Medulla oblongata (tissue), 1 donor: Measurements from ENCODE around the gene FUT2.

Experiments
- DNase-seq: peaks from one replicate; pipeline ENCODE4 v3.0.0-alpha.2; 2015; ENCODE audit errors: extremely low spot score

Gene FUT2

GRCh38 chr19:48726556-48726955, 30.8 kb downstream of the FUT2 start:
- DNase-seq: no peak

GRCh38 chr19:48728911-48729664, 33.3 kb downstream of the FUT2 start:
- DNase-seq: no peak

- no peak for DNase-seq
These were observed 35.7 kb downstream of the FUT2 start for GRCh38 chr19:48731452-48731851.

GRCh38 chr19:48734625-48735024, 38.9 kb downstream of the FUT2 start:
- DNase-seq: no peak

- DNase-seq: no peak
These were observed 39.4 kb downstream of the FUT2 start for GRCh38 chr19:48735031-48735615.

GRCh38 chr19:48737360-48737998, 41.7 kb downstream of the FUT2 start:
- DNase-seq: no peak

- DNase-seq: peak; percentile 66
These were observed 43.0 kb downstream of the FUT2 start for GRCh38 chr19:48738557-48739403.

- no peak for DNase-seq
These were observed 43.8 kb downstream of the FUT2 start for GRCh38 chr19:48739404-48740163.

GRCh38 chr19:48740164-48740972, 44.6 kb downstream of the FUT2 start, which contains the start of gene RASIP1:
Gene RASIP1 (minus strand): TSS chr19:48740610. CDS start chr19:48740282, 328 bp downstream.
- DNase-seq: no peak

GRCh38 chr19:48741129-48741999, 45.6 kb downstream of the FUT2 start:
- DNase-seq: no peak

- no peak for DNase-seq
These were observed 46.3 kb downstream of the FUT2 start for GRCh38 chr19:48742096-48742495.

- DNase-seq: peak; percentile 79
These were observed 49.6 kb downstream of the FUT2 start for GRCh38 chr19:48745208-48745995.

- DNase-seq: no peak
These were observed 50.3 kb downstream of the FUT2 start for GRCh38 chr19:48746110-48746509.

GRCh38 chr19:48746738-48747575, 51.2 kb downstream of the FUT2 start, which contains the start of gene IZUMO1:
Gene IZUMO1 (minus strand): TSS chr19:48746909. CDS start chr19:48745859, 1,050 bp downstream.
- peak; percentile 79 for DNase-seq

- DNase-seq: no peak
These were observed 53.9 kb downstream of the FUT2 start for GRCh38 chr19:48749571-48750198.

GRCh38 chr19:48750351-48750750, 54.6 kb downstream of the FUT2 start:
- DNase-seq: no peak
